WI38 (cell line): ENCODE measurements around the gene PNMT.

Experiments
- H3K4me3 ChIP-seq: 2 replicates; pipeline ENCODE4 v1.5.1; 2011; ENCODE audit warnings: low read depth, mild to moderate bottlenecking, control low read depth, low read length
- CTCF ChIP-seq: IDR thresholded peaks from 2 replicates; pipeline ENCODE4 v1.5.1; 2012; ENCODE audit warnings: low read depth, mild to moderate bottlenecking, control low read depth, low read length

The PNMT gene

DNA sequence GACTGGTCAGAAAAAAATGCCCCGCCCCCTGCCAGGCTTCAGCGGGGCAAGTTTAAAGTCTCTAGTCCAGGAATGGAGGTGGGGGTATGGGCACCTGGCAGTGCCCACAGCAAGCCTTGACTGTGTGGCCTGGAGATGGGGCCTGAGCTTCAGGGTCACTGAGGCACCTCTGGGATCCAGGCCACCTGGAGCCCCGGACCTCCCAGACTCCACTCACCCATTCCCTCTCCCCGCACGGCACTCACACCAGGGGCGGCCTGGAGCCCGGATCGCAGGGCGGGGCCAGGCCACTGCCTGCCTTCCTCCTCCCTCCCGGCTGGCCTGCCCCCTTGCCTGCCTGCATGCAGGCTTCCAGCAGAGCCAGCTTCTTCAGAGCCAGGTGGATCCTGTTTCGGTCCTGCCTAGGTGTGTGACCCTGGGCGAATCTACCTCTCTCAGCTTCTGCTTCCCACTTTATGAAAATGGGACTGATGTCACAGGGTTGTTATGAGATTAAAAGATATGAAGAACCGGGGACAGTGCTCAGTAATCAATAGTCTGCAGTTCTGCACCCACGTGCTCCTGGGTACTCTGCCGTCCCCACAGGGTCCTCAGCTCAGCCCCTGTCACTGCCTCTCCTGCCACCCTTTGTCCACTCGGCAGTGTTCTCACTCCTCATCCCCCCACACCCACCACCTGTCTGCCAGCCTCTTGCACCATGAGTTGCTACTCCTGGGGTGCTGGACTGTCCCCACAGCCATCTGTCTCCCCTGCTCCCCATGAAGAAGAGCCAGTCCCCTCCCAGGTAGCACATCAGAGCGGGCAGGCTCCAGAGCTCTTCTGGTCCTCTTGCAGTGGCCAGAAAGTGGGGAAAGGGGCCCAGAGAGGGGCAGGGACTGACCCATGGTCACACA is 4.3 kb upstream of the PNMT start:
- no peak for TF ChIP-seq CTCF

DNA sequence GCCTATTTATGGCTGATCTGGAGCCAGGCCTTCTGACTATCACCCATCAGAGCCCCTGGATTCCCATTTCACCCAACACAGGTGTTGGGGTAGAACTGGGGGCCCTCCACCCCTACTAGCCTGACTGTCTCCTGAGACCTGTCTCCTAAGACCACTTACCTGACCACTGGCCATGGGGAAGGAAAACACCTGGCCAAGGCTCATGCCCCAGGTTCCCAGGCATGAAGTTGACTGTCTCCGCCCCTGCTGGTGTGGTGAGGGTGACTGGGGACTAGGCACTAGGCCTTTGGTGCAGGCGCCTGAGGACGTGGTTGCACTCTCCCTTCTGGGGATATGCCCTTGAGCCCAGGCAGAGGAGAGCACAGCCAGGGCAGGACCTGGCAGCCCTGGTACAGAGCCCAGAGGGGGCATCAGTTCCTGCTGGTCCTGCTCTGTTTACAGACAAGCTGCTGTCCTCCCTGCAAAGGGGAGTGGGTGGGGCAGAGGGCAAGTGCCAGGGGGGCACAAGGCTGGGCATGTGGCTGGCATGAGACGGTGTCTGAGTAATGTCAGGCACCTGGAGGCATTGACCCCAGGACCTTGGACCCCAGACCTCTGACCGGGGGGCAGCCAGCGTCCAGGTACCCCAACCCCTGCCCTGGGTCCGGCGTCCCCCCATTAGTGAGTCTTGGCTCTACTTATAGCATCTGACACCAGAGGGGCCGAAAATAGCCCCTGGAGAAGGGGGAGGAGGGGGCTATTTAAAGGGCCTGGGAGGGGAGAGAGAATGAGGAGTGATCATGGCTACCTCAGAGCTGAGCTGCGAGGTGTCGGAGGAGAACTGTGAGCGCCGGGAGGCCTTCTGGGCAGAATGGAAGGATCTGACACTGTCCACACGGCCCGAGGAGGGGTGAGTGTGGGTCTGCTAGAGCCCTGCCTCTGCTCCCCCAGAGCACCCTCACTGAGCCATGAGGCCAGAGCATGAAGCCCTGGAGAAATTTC is 3.4 kb upstream of the PNMT start, which contains the start of gene TCAP:
Gene TCAP (plus strand): TSS at position 769 of the 981 bp plus-strand sequence. CDS start 11 bp downstream, at position 780.
- no peak for TF ChIP-seq CTCF
- H3K4me3 ChIP-seq = no peak within 1 kb of the TSS

More for the DNA sequence above, 4.3 kb upstream of the PNMT start:
- H3K4me3 ChIP-seq = no peak overlapping the region

DNA sequence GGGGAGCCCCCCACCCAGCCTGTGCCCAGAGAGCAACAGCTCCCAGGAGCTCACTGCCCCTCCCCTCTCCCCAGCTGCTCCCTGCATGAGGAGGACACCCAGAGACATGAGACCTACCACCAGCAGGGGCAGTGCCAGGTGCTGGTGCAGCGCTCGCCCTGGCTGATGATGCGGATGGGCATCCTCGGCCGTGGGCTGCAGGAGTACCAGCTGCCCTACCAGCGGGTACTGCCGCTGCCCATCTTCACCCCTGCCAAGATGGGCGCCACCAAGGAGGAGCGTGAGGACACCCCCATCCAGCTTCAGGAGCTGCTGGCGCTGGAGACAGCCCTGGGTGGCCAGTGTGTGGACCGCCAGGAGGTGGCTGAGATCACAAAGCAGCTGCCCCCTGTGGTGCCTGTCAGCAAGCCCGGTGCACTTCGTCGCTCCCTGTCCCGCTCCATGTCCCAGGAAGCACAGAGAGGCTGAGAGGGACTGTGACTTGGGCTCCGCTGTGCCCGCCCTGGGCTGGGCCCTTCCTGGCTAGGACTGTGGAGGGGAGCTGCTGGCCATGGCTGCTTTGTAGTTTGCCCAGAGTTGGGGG is 2.5 kb upstream of the PNMT start:
- no peak for TF ChIP-seq CTCF
- H3K4me3 ChIP-seq = no peak overlapping the region

DNA sequence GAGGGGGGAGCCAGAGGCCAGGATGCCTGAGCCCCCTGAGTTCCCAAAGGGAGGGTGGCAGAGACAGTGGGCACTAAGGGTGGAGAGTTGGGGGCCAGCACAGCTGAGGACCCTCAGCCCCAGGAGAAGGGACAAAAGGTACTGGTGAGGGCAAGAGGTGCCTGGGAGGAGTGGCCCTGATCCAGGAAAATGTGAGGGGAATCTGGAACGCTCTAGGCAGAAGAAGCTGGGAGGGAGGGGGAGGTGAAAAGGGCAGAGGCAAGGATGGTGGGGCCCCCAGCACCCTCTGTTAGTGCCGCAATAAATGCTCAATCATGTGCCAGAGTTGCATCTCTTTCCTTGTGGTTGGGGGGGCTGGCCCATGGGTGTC is 2.0 kb upstream of the PNMT start:
- TF ChIP-seq CTCF = no peak
- H3K4me3 ChIP-seq = no peak overlapping the region

DNA sequence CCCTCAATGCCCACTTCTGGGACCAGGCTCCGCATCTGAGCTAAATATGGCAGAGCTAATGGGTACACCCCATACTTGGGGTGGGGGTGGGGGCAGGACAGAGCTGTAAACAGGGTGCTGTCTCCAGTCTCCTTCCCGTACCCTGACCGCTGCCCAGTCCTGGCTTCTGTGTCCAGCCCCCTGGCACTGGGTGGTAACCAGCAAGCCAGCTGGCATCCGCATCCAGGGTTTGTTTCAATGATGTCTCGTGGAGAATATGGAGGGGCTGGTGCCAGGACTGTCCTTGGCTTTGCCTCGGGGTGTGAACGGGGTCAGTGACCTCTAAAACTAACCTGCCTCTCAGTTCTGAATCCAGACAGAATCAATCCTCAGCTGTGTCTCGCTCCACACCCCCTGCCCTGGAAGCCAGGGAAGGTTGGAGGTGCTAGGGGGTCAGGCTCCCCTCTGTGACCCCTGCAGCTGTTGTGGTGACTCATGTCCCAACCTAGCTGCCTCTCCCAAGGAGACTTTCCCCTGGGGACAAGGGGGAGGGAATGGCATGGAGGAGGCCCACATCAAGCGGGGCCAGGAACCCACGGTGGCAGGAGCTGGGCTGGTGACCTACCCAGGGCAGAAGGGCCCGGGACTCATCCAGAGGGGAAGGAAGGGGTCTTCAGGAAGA is 1.5 kb upstream of the PNMT start:
- no peak for TF ChIP-seq CTCF
- no peak overlapping the region for H3K4me3 ChIP-seq

GRCh38 chr17:39667262-39667944 is 850 bp upstream of the PNMT start:
- TF ChIP-seq CTCF = no peak
- H3K4me3 ChIP-seq = no peak overlapping the region
